Gastrocnemius medialis (tissue), 4 donors: ENCODE data around the gene ADGRB3. TPM values are rescaled to one million over a fixed set of nuclear protein-coding genes. Genes with fewer than 3 reads are reported as not detected.

ENCODE experiments used
- ATAC-seq, 2 donors: fragments of 150-250 bp; one replicate each; pipeline ENCODE4 v1.9.1; 2016
- DNase-seq, 2 donors: peaks; one replicate each; pipeline ENCODE4 v3.0.0-alpha.2; 2019
- H3K27ac ChIP-seq, 4 donors: fragments of 200-600 bp; sonication (generic); 1 replicate in 1 of 4; 2 replicates in 3 of 4; pipeline ENCODE4 v1.5.1; 2016 to 2018; ENCODE audit warnings: mild to moderate bottlenecking in 2 of 4, moderate library complexity in 1 of 4
- H3K27me3 ChIP-seq, 3 donors: fragments of 200-600 bp; sonication (generic) in 2 of 3; 1 replicate in 1 of 3; 2 replicates in 2 of 3; pipeline versions ENCODE4 v1.5.1 to v1.6.0; 2016 to 2019; ENCODE audit warnings: mild to moderate bottlenecking in 1 of 3, moderate library complexity in 1 of 3
- H3K36me3 ChIP-seq, 2 donors: fragments of 200-600 bp; sonication (generic) in 1 of 2; one replicate each; pipeline ENCODE4 v1.5.1; 2017 to 2018
- H3K4me1 ChIP-seq, 2 donors: fragments of 200-600 bp; sonication (generic) in 1 of 2; one replicate each; pipeline ENCODE4 v1.5.1; 2016 to 2017; ENCODE audit warnings: mild to moderate bottlenecking in 2 of 2
- H3K4me3 ChIP-seq, 4 donors: fragments of 200-600 bp; sonication (generic) in 3 of 4; 1 replicate in 1 of 4; 2 replicates in 3 of 4; pipeline ENCODE4 v1.5.1; 2016 to 2019; ENCODE audit warnings: mild to moderate bottlenecking in 2 of 4
- H3K9me3 ChIP-seq, 3 donors: fragments of 200-600 bp; sonication (generic) in 2 of 3; 1 replicate in 1 of 3; 2 replicates in 2 of 3; pipeline ENCODE4 v1.5.1; 2016 to 2019
- POLR2A ChIP-seq, 2 donors: fragments of 450-650 bp; IDR thresholded peaks; one replicate each; pipeline ENCODE4 v1.6.1; 2017; ENCODE audit warnings: antibody characterized with exemption in 2 of 2, mild to moderate bottlenecking in 2 of 2, moderate library complexity in 2 of 2
- in situ Hi-C, 4 donors: fragments of 200-750 bp; cut with MboI; loops; one replicate each; pipeline versions ENCODE4 v1.15.0 to v1.8.0; 2017; ENCODE audit warnings: low sequenced_read_pairs in 4 of 4
- intact Hi-C: fragments of 100-400 bp; cut with DNase I; formaldehyde crosslinking; loops from one replicate; pipeline ENCODE4 v1.15.1; 2023; ENCODE audit warnings: low total_unique reads
- total RNA-seq, 4 donors: library from RNA; depleted of rRNA; stranded (reverse); fragments of >200 nt; gene quantifications; one replicate each; pipeline versions ENCODE4 v1.1.0 to v1.2.3, GENCODE V29; 2016
- TF ChIP-seq, protein P1 (sequence below), 5 experiments: fragments of 450-650 bp in 3 of 5; fragments of 200-600 bp in 2 of 5; sonication (generic) in 2 of 5; IDR thresholded peaks in 4 of 5; conservative IDR thresholded peaks in 1 of 5; 1 replicate in 4 of 5; 2 replicates in 1 of 5; pipeline ENCODE4 v1.5.1; 2016 to 2019; ENCODE audit warnings: antibody characterized with exemption in 5 of 5, mild to moderate bottlenecking in 3 of 5, moderate library complexity in 3 of 5

ADGRB3 gene
- total RNA-seq, 4 donors from 2014 or later: 0.56 to 0.58 (median 0.58) TPM; not detected in 1

DNA sequence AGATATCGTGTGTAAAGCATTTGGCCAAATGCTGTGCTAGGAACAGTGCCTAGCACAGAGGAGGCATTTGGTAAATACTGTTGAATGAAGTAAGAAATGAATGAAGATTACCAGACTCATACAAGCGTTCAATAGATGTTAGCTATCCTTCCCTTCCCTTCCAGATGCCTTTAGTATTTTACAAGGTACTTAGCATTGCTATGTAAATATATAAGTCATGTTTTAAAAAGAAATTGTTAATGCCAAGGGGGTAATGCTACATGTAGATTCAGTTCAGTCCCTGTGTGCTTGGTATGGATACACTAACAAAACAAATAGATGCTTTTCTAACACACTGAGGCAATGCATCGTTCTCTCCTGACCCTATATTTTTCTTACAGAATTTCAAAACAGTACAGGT is 407.2 kb downstream of the ADGRB3 start:
- H3K9me3 ChIP-seq: no peaks in the 10 kb centered on the region
- no peaks in the 10 kb centered on the region for H3K4me1 ChIP-seq
- intact Hi-C loops (no loop called here), in situ Hi-C loops (no loop called here)
- DNase-seq (no peak), ATAC-seq (no peak)
- TF ChIP-seq POLR2A (IDR thresholded peaks at IDR 0.05): no peak
- TF ChIP-seq, protein P1, sequence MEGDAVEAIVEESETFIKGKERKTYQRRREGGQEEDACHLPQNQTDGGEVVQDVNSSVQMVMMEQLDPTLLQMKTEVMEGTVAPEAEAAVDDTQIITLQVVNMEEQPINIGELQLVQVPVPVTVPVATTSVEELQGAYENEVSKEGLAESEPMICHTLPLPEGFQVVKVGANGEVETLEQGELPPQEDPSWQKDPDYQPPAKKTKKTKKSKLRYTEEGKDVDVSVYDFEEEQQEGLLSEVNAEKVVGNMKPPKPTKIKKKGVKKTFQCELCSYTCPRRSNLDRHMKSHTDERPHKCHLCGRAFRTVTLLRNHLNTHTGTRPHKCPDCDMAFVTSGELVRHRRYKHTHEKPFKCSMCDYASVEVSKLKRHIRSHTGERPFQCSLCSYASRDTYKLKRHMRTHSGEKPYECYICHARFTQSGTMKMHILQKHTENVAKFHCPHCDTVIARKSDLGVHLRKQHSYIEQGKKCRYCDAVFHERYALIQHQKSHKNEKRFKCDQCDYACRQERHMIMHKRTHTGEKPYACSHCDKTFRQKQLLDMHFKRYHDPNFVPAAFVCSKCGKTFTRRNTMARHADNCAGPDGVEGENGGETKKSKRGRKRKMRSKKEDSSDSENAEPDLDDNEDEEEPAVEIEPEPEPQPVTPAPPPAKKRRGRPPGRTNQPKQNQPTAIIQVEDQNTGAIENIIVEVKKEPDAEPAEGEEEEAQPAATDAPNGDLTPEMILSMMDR (IDR thresholded peaks at IDR 0.05 in 4 of 5, conservative IDR thresholded peaks at IDR 0.05 in 1 of 5): no peak
- H3K27ac ChIP-seq: no peak overlapping the region
- no peak overlapping the region for H3K4me3 ChIP-seq
- no peaks in the 10 kb centered on the region for H3K36me3 ChIP-seq
- H3K27me3 ChIP-seq: no peaks in the 10 kb centered on the region

DNA sequence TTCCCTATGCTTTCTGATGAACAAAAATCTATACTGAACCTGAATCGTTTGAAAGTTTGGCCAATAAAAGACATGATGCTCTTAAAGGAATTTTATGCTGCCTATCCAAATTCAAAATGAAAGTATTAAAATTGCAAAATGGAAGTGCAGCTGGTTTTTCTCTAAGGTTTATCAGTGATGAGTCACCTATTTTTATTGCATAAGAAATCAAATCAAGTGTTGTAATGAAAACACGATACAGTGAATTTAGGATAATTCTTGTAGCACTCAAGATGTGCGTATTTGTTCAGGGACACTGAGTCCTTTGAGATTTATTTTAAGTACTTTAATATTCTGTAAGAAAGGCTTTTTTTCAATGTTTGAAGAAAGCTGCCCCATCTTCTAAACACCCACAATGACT is 409.5 kb downstream of the ADGRB3 start:
- intact Hi-C loops (no loop called here), in situ Hi-C loops (no loop called here)
- DNase-seq (no peak), ATAC-seq (no peak)
- H3K27me3 ChIP-seq: no peaks in the 10 kb centered on the region
- TF ChIP-seq, protein P1 (IDR thresholded peaks at IDR 0.05 in 4 of 5, conservative IDR thresholded peaks at IDR 0.05 in 1 of 5): no peak
- no peak for TF ChIP-seq POLR2A (IDR thresholded peaks at IDR 0.05)
- H3K4me3 ChIP-seq: no peak overlapping the region
- no peaks in the 10 kb centered on the region for H3K4me1 ChIP-seq
- H3K36me3 ChIP-seq: no peaks in the 10 kb centered on the region
- H3K9me3 ChIP-seq: no peaks in the 10 kb centered on the region
- no peak overlapping the region for H3K27ac ChIP-seq

DNA sequence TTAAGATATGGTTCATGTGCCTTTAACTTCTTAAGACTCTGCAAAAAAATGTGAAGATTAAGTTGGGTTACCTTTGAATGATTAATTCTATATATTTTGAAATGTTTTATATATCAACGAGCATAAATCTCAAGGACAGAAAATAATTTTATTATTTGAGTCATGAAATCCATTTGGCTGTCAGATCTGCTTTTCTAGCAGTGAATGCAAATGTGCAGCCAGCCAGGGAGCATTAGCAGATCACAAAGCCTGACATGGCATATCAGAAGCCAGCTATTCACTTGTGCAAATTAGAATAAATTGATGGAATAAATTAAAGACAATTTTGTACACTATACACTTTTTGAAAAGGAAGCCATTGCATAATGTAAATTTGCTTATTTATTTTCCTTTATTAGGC is 424.3 kb downstream of the ADGRB3 start:
- intact Hi-C loops (no loop called here), in situ Hi-C loops (no loop called here)
- Histone ChIP-seq H3K9me3 (no peaks in the 10 kb centered on the region), H3K4me1 (no peaks in the 10 kb centered on the region), H3K36me3 (no peaks in the 10 kb centered on the region), H3K27ac (no peak overlapping the region), H3K4me3 (no peak overlapping the region), H3K27me3 (no peaks in the 10 kb centered on the region)
- TF ChIP-seq, protein P1 (IDR thresholded peaks at IDR 0.05 in 4 of 5, conservative IDR thresholded peaks at IDR 0.05 in 1 of 5): no peak
- no peak for TF ChIP-seq POLR2A (IDR thresholded peaks at IDR 0.05)
- DNase-seq (no peak), ATAC-seq (no peak)

DNA sequence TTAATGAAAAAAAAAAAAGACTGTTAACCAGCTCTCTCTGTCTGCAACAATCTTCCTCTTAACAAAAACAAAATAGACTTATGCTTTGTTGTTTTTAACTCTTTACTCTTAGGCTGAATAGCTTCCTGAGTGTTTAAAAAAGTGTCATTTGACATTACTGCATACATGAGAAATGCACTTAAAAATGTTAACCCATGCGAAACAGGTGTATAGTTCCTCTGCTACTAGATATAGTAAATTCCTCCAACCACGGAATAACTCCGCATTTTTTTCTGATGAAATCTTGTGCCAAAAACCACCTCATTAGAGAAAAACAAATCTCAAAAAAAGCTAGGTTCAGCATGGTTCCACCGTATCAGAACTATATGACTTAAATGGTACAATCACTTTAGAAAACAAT is 426.0 kb downstream of the ADGRB3 start:
- intact Hi-C loops: no loop called here
- Histone ChIP-seq H3K9me3 (no peaks in the 10 kb centered on the region), H3K27ac (no peak overlapping the region), H3K4me3 (no peak overlapping the region), H3K27me3 (no peaks in the 10 kb centered on the region), H3K4me1 (no peaks in the 10 kb centered on the region), H3K36me3 (no peaks in the 10 kb centered on the region)
- no peak for DNase-seq
- ATAC-seq: no peak
- TF ChIP-seq, protein P1 (IDR thresholded peaks at IDR 0.05 in 4 of 5, conservative IDR thresholded peaks at IDR 0.05 in 1 of 5): no peak
- no peak for TF ChIP-seq POLR2A (IDR thresholded peaks at IDR 0.05)
- in situ Hi-C loops: no loop called here

DNA sequence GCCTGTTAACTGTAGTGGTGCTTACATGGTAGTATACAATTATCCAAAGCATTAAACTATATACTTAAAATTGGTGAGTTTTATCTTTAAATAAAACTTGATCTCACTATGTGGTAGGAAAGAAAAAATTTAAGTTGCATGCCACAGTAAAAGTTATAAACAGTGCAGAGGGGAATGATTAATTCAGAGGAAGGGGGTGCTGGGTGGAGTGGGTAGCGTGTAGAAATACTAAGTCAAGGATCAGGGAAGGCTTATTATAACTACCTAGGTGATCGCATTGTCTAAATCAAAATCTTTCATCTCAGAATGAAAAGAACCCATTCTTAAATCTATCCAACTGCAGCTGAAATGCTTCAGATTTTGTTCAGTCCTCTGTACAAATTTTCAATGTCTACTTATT is 428.3 kb downstream of the ADGRB3 start:
- TF ChIP-seq, protein P1 (IDR thresholded peaks at IDR 0.05 in 4 of 5, conservative IDR thresholded peaks at IDR 0.05 in 1 of 5): no peak
- no peak for TF ChIP-seq POLR2A (IDR thresholded peaks at IDR 0.05)
- intact Hi-C loops: no loop called here
- Histone ChIP-seq H3K9me3 (no peaks in the 10 kb centered on the region), H3K4me1 (no peaks in the 10 kb centered on the region), H3K27me3 (no peaks in the 10 kb centered on the region), H3K4me3 (no peak overlapping the region), H3K36me3 (no peaks in the 10 kb centered on the region), H3K27ac (no peak overlapping the region)
- no peak for DNase-seq
- no peak for ATAC-seq
- in situ Hi-C loops: no loop called here
